ENCODE measurements around the gene SOX5.

SOX5 gene

GRCh38 chr12:23949348-23950209 lies at the start of gene SOX5:
Gene SOX5, minus strand, starts transcription at chr12:23949670. Its CDS starts 69 bp downstream, at chr12:23949601.
- peak within 1 kb of the TSS; percentile 53 for H3K4me3 ChIP-seq (ENCODE audit: low read depth, low read length)
- no peak for TF ChIP-seq CTCF (IDR thresholded peaks at IDR 0.05; ENCODE audit: low read depth, low read length)

- TF ChIP-seq CTCF (IDR thresholded peaks at IDR 0.05; ENCODE audit: low read depth, low read length) = no peak
- H3K4me3 ChIP-seq (ENCODE audit: low read depth, low read length) = no peak overlapping the region
These were observed 37.6 kb upstream of the SOX5 start for GRCh38 chr12:23987046-23987445.

- H3K4me3 ChIP-seq (ENCODE audit: low read depth, low read length) = no peak overlapping the region
- no peak for TF ChIP-seq CTCF (IDR thresholded peaks at IDR 0.05; ENCODE audit: low read depth, low read length)
These were observed 31.4 kb upstream of the SOX5 start for GRCh38 chr12:23980826-23981225.

GRCh38 chr12:23964812-23965211 lies 15.3 kb upstream of the SOX5 start:
- H3K4me3 ChIP-seq (ENCODE audit: low read depth, low read length) = no peak overlapping the region

GRCh38 chr12:23959826-23960225 lies 10.4 kb upstream of the SOX5 start:
- TF ChIP-seq CTCF (IDR thresholded peaks at IDR 0.05; ENCODE audit: low read depth, low read length) = no peak

More at GRCh38 chr12:23964812-23965211, 15.3 kb upstream of the SOX5 start:
- TF ChIP-seq CTCF (IDR thresholded peaks at IDR 0.05; ENCODE audit: low read depth, low read length) = no peak

GRCh38 chr12:23954332-23954731 lies 4.9 kb upstream of the SOX5 start:
- TF ChIP-seq CTCF (IDR thresholded peaks at IDR 0.05; ENCODE audit: low read depth, low read length) = no peak
- H3K4me3 ChIP-seq (ENCODE audit: low read depth, low read length) = no peak overlapping the region

More at GRCh38 chr12:23959826-23960225, 10.4 kb upstream of the SOX5 start:
- no peak overlapping the region for H3K4me3 ChIP-seq (ENCODE audit: low read depth, low read length)

GRCh38 chr12:23952071-23952470 lies 2.6 kb upstream of the SOX5 start:
- H3K4me3 ChIP-seq (ENCODE audit: low read depth, low read length) = no peak overlapping the region
- TF ChIP-seq CTCF (IDR thresholded peaks at IDR 0.05; ENCODE audit: low read depth, low read length) = no peak
